Hepatocyte (in vitro differentiated cells): ENCODE measurements around the gene PSMD11.

Experiments
- EZH2 ChIP-seq: fragments of 200-600 bp; sonication (generic); IDR thresholded peaks from 2 replicates; pipeline ENCODE4 v1.6.1; 2016; ENCODE audit warnings: antibody characterized with exemption, mild to moderate bottlenecking, borderline replicate concordance
- EZH2phosphoT487 ChIP-seq: fragments of 200-600 bp; sonication (generic); IDR thresholded peaks from one replicate; pipeline ENCODE4 v1.6.1; 2018; ENCODE audit warnings: antibody characterized with exemption, mild to moderate bottlenecking, low read depth, moderate library complexity; ENCODE audit not compliant: unreplicated experiment, severe bottlenecking
- TF ChIP-seq, protein P1 (sequence below): fragments of 200-600 bp; sonication (generic); IDR thresholded peaks from 2 replicates; pipeline ENCODE4 v1.5.1; 2016; ENCODE audit warnings: antibody characterized with exemption, mild to moderate bottlenecking; ENCODE audit not compliant: poor library complexity

DNA sequence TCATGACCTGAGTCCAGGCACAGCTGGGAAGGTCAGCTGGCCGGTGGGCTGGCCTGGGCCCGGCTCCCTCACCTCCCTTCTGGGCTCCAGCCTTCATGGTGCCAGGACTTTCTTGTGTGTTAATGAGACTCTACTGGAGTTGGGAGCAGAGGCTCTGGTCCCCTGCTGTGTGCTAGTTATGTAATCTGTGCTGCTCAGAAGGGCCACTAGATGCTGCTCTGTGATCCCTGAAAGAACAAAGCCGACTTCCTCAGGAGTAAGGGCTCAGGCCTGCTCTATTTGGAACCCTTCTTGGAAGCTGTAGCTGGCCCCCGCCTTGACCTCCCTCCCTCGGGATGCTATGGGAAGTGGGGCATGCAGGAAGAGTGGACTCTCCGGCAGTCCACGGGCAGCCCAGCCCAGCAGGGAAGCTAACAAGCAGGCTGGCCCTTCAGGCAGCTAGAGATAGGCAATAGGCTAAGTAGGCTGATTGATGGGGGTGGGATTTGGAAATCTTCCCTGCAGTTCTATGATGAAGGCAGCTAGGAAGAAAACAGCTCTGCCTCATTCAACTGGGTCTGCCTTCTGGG is 39.2 kb downstream of the PSMD11 start:
- TF ChIP-seq, protein P1, sequence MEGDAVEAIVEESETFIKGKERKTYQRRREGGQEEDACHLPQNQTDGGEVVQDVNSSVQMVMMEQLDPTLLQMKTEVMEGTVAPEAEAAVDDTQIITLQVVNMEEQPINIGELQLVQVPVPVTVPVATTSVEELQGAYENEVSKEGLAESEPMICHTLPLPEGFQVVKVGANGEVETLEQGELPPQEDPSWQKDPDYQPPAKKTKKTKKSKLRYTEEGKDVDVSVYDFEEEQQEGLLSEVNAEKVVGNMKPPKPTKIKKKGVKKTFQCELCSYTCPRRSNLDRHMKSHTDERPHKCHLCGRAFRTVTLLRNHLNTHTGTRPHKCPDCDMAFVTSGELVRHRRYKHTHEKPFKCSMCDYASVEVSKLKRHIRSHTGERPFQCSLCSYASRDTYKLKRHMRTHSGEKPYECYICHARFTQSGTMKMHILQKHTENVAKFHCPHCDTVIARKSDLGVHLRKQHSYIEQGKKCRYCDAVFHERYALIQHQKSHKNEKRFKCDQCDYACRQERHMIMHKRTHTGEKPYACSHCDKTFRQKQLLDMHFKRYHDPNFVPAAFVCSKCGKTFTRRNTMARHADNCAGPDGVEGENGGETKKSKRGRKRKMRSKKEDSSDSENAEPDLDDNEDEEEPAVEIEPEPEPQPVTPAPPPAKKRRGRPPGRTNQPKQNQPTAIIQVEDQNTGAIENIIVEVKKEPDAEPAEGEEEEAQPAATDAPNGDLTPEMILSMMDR = peak; percentile 63
- no peak for TF ChIP-seq EZH2phosphoT487
- TF ChIP-seq EZH2 = no peak
